Pericardium fibroblast (primary cell): Measurements from ENCODE around the gene TBC1D3I. TPM values are rescaled to one million over a fixed set of nuclear protein-coding genes. Genes with fewer than 3 reads are reported as not detected.

Source experiments
- total RNA-seq: library from RNA; depleted of rRNA; stranded (reverse); fragments of >200 nt; gene quantifications from 2 replicates; pipeline ENCODE4 v1.2.3, GENCODE V29; 2015

The TBC1D3I gene
- not detected in 2 replicates for total RNA-seq

GRCh38 chr17:36264470-36264869, at the start of gene TBC1D3I:
Gene TBC1D3I (minus strand): TSS chr17:36264570. CDS start chr17:36262985, 1,585 bp downstream.

GRCh38 chr17:36210439-36211211, 53.7 kb downstream of the TBC1D3I start, which contains the start of gene CCL4L2:
Gene CCL4L2 (plus strand): TSS chr17:36211063.

Other genes with a start within 250 kb of the TBC1D3I start
- gene CCL23, start 246.6 kb downstream of the TBC1D3I start, total RNA-seq: not detected in 2 replicates
- not detected in 2 replicates for gene CCL18, start 200.3 kb downstream of the TBC1D3I start, total RNA-seq
- not detected in 2 replicates for gene CCL3, start 174.4 kb downstream of the TBC1D3I start, total RNA-seq
- not detected in 2 replicates for gene CCL4, start 160.7 kb downstream of the TBC1D3I start, total RNA-seq
- not detected in 2 replicates for gene TBC1D3B, start 87.9 kb downstream of the TBC1D3I start, total RNA-seq
- gene CCL3L1, start 67.8 kb downstream of the TBC1D3I start, total RNA-seq: not detected in 2 replicates
- gene CCL4L2, start 53.5 kb downstream of the TBC1D3I start, total RNA-seq: not detected in 2 replicates
- under 0.01 TPM in 1 of 2 replicates, not detected in the other for gene TBC1D3G, start 59.3 kb upstream of the TBC1D3I start, total RNA-seq
- gene TBC1D3H, start 123.9 kb upstream of the TBC1D3I start, total RNA-seq: not detected in 2 replicates
- gene ZNHIT3, start 222.1 kb upstream of the TBC1D3I start, total RNA-seq: 34.1 and 41.7 TPM in 2 replicates